Left ventricle myocardium superior (tissue), 1 donor: ENCODE data around the gene MPEG1. TPM values are rescaled to one million over a fixed set of nuclear protein-coding genes. Genes with fewer than 3 reads are reported as not detected.

ENCODE experiments used
- ATAC-seq: fragments of 200-7000 bp; cut with Tn5 transposase; one replicate; pipeline ENCODE4 v1.9.1; 2020; ENCODE audit warnings: mild to moderate bottlenecking, moderate library complexity
- DNase-seq: peaks from one replicate; pipeline ENCODE4 v3.0.0-alpha.2; 2020
- intact Hi-C: fragments of 100-400 bp; cut with micrococcal nuclease; formaldehyde crosslinking; loops from one replicate; pipeline ENCODE4 v1.11.0; 2022
- total RNA-seq: library from RNA; stranded (reverse); fragmentation: NEBNext Ultra II Directional; extraction: Animal tissue kit (Norgen Biotek cat#: 25700); gene quantifications from one replicate; pipeline ENCODE4 v1.2.1, GENCODE V29; 2021
- donor health status: DM: no; HTN: yes; CAD: no; lungs with severe emphysema.

The MPEG1 gene
- total RNA-seq, 1 donor from 2014 or later: 13.6 TPM

DNA sequence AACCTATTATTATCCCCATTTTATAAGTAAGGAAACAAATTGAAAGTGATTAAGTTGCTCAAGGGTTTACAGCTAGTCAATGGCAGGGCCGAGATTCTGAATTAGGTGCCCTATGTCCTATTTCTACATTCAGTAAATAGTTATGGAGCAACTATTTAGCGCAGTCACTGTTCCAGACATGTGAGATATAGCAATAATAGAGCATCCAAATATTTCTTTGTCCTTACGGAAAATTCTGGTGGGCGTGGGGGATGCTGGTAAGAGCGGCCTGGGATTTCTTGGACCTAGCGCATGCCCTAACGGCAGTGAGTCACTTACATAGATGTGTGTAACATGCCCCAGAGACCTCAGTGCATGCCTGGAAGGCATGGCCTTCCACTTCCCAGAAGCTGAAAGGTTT, 36.4 kb downstream of the MPEG1 start:
- intact Hi-C loops: loop anchor here (10.0 kb wide), 1 partner anchor 108 kb away; no protein-coding TSS in a partner anchor
- DNase-seq: no peak
- ATAC-seq: no peak

GRCh38 chr11:59175091-59175501, 37.6 kb downstream of the MPEG1 start:
- intact Hi-C loops: loop anchor here (10.0 kb wide), 1 partner anchor 110 kb away; no protein-coding TSS in a partner anchor
- no peak for DNase-seq
- ATAC-seq: no peak

DNA sequence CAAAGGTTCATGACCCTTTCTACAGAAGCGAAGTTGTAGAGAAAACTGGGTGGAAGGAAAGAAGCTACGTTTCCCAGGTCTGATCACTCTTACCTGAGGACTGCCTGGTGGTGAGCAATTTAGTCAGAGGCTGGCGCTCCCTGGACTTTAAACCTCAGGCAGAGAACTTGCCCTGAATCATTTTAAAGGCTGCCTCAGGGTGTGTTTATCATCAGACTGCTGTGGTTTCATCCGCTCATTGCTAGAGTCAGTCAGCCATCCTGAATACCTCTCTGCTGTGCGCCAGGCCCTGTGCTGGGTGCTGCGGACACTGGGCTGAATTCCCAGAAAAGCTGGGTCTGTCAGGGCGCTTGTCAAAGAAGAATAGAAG, 38.1 kb downstream of the MPEG1 start:
- intact Hi-C loops: loop anchor here (5.0 to 10.0 kb wide), 2 partner anchors 33 to 110 kb away; no protein-coding TSS in a partner anchor
- ATAC-seq: no peak

GRCh38 chr11:59173964-59174663, 38.6 kb downstream of the MPEG1 start:
- DNase-seq (no peak), ATAC-seq (no peak)
- intact Hi-C loops: loop anchor here (5.0 to 10.0 kb wide), 2 partner anchors 33 to 111 kb away; no protein-coding TSS in a partner anchor

More for the DNA sequence above, 38.1 kb downstream of the MPEG1 start:
- DNase-seq: no peak

- peak; percentile 54 for DNase-seq
- ATAC-seq: peak; percentile 8
Observed at GRCh38 chr11:59173080-59173963, 39.4 kb downstream of the MPEG1 start.

GRCh38 chr11:59172345-59173079, 40.2 kb downstream of the MPEG1 start:
- intact Hi-C loops: loop anchor here (5.0 to 10.0 kb wide), 2 partner anchors 35 to 112 kb away; no protein-coding TSS in a partner anchor
- ATAC-seq (peak; percentile 25), DNase-seq (no peak)

More at GRCh38 chr11:59173080-59173963, 39.4 kb downstream of the MPEG1 start:
- intact Hi-C loops: loop anchor here (5.0 to 10.0 kb wide), 2 partner anchors 34 to 111 kb away; no protein-coding TSS in a partner anchor

GRCh38 chr11:59171508-59172322, 41.0 kb downstream of the MPEG1 start, which contains the start of gene DTX4:
DTX4 (plus strand) TSS chr11:59172132; CDS start chr11:59172596, 464 bp downstream.
- DNase-seq (peak; percentile 96), ATAC-seq (peak; percentile 95)
- intact Hi-C loops: loop anchor here (5.0 to 10.0 kb wide), 2 partner anchors 36 to 113 kb away; no protein-coding TSS in a partner anchor

GRCh38 chr11:59164028-59164427, 48.7 kb downstream of the MPEG1 start:
- intact Hi-C loops: no loop called here
- DNase-seq (no peak), ATAC-seq (no peak)

Other genes starting within 250 kb of the MPEG1 start
- not detected for gene GLYATL1B, start 126.6 kb downstream of the MPEG1 start, total RNA-seq
- gene FAM111B, start 105.7 kb downstream of the MPEG1 start, total RNA-seq: 0.84 TPM
- gene FAM111A, start 70.1 kb downstream of the MPEG1 start, total RNA-seq: 8.4 TPM
- 2.6 TPM for gene DTX4, start 40.8 kb downstream of the MPEG1 start, total RNA-seq
- not detected for gene OR5AN1, start 146.0 kb upstream of the MPEG1 start, total RNA-seq
- gene OR5A2, start 213.5 kb upstream of the MPEG1 start, total RNA-seq: not detected
- not detected for gene OR5A1, start 223.5 kb upstream of the MPEG1 start, total RNA-seq
- gene OR4D6, start 244.0 kb upstream of the MPEG1 start, total RNA-seq: not detected